GM12892 (cell line): ENCODE results near the gene MUL1.

Experiments
- POLR2A ChIP-seq: IDR thresholded peaks from 2 replicates; pipeline ENCODE4 v1.6.1; 2011; ENCODE audit warnings: low read depth, low read length, control low read depth
- POLR2AphosphoS5 ChIP-seq: IDR thresholded peaks from 2 replicates; pipeline ENCODE4 v1.6.1; 2011; ENCODE audit warnings: low read depth, low read length, control low read depth
- TAF1 ChIP-seq: IDR thresholded peaks from 2 replicates; pipeline ENCODE4 v1.6.1; 2011; ENCODE audit warnings: low read depth, mild to moderate bottlenecking, control low read depth, low read length, borderline replicate concordance

GRCh38 chr1:20511518-20512428, 3.8 kb upstream of the MUL1 start:
- TF ChIP-seq TAF1 (no peak), POLR2AphosphoS5 (no peak), POLR2A (no peak)
